Upper lobe of left lung (tissue), 4 donors: ENCODE results near the gene ACTR5.

Experiments
- CTCF ChIP-seq, 6 experiments: fragments of 450-650 bp in 4 of 6; fragments of 200-600 bp in 2 of 6; sonication (generic) in 2 of 6; IDR thresholded peaks; one replicate each; pipeline ENCODE4 v1.5.1; 2016 to 2019; ENCODE audit warnings: antibody characterized with exemption in 6 of 6
- EP300 ChIP-seq, 4 donors: sonication (generic); formaldehyde crosslinking; IDR thresholded peaks; one replicate each; pipeline ENCODE4 v1.5.1; 2017; ENCODE audit warnings: antibody characterized with exemption in 4 of 4, control low read depth in 2 of 4
- POLR2A ChIP-seq, 4 donors: fragments of 450-650 bp; IDR thresholded peaks; one replicate each; pipeline ENCODE4 v1.5.1; 2016 to 2017; ENCODE audit warnings: antibody characterized with exemption in 4 of 4, mild to moderate bottlenecking in 2 of 4
- POLR2AphosphoS5 ChIP-seq, 2 donors: sonication (generic); formaldehyde crosslinking; IDR thresholded peaks; one replicate each; pipeline ENCODE4 v1.5.1; 2017; ENCODE audit warnings: antibody characterized with exemption in 2 of 2

GRCh38 chr20:38805502-38805957 lies 57.3 kb downstream of the ACTR5 start, which contains the start of gene PPP1R16B:
- TF ChIP-seq CTCF (IDR thresholded peaks at IDR 0.05), result no peak
- TF ChIP-seq POLR2A (IDR thresholded peaks at IDR 0.05), result peak in 3 of 4 donors; percentile 39 to 71 (median 53)
- TF ChIP-seq EP300 (IDR thresholded peaks at IDR 0.05), result no peak
- peak in 1 of 2 donors; percentile 41 for TF ChIP-seq POLR2AphosphoS5 (IDR thresholded peaks at IDR 0.05)
